SK-N-SH treated with all-trans-retinoic acid at 6 μM for 48 hours (cell line): Measurements from ENCODE around the gene NOXA1.

ENCODE experiments used
- ATAC-seq: fragments of 200-7000 bp; cut with Tn5 transposase; 3 replicates; pipeline ENCODE4 v1.9.1; 2020; ENCODE audit warnings: mild to moderate bottlenecking, moderate library complexity
- BACH2 ChIP-seq: fragments of 250-450 bp; sonication (Bioruptor Pico); IDR thresholded peaks from 2 replicates; pipeline ENCODE4 v1.9.0; 2021; ENCODE audit warnings: mild to moderate bottlenecking, borderline replicate concordance
- CREB5 ChIP-seq: fragments of 250-450 bp; sonication (Bioruptor Pico); IDR thresholded peaks from 2 replicates; pipeline ENCODE4 v1.5.1; 2020; ENCODE audit warnings: low read depth, mild to moderate bottlenecking, moderate library complexity
- CSRNP3 ChIP-seq: fragments of 250-450 bp; sonication (Bioruptor Pico); IDR thresholded peaks from 2 replicates; pipeline ENCODE4 v1.5.1; 2021; ENCODE audit warnings: mild to moderate bottlenecking, moderate library complexity
- ESRRG ChIP-seq: fragments of 250-450 bp; sonication (Bioruptor Pico); IDR thresholded peaks from 2 replicates; pipeline ENCODE4 v1.6.1; 2021; ENCODE audit warnings: mild to moderate bottlenecking
- GLIS3 ChIP-seq: fragments of 250-450 bp; sonication (Bioruptor Pico); IDR thresholded peaks from 2 replicates; pipeline ENCODE4 v1.5.0; 2020; ENCODE audit warnings: mild to moderate bottlenecking, moderate library complexity
- ISL1 ChIP-seq: fragments of 250-450 bp; sonication (Bioruptor Pico); IDR thresholded peaks from 2 replicates; pipeline ENCODE4 v2.1.2; 2022; ENCODE audit warnings: mild to moderate bottlenecking, moderate library complexity
- OSR1 ChIP-seq: fragments of 250-450 bp; sonication (Bioruptor Pico); IDR thresholded peaks from 2 replicates; pipeline ENCODE4 v1.8.0; 2022; ENCODE audit warnings: moderate library complexity, mild to moderate bottlenecking, inconsistent platforms
- PATZ1 ChIP-seq: fragments of 250-450 bp; sonication (Bioruptor Pico); IDR thresholded peaks from 2 replicates; pipeline ENCODE4 v1.8.0; 2020; ENCODE audit warnings: mild to moderate bottlenecking, moderate library complexity, borderline replicate concordance
- PPARA ChIP-seq: fragments of 250-450 bp; sonication (Bioruptor Pico); IDR thresholded peaks from 2 replicates; pipeline ENCODE4 v1.5.0; 2020; ENCODE audit warnings: mild to moderate bottlenecking, borderline replicate concordance
- RARB ChIP-seq: fragments of 250-450 bp; sonication (Bioruptor Pico); IDR thresholded peaks from 2 replicates; pipeline ENCODE4 v1.8.0; 2021; ENCODE audit warnings: mild to moderate bottlenecking, moderate library complexity
- TOX ChIP-seq: fragments of 250-450 bp; sonication (Bioruptor Pico); IDR thresholded peaks from 2 replicates; pipeline ENCODE4 v1.8.0; 2021; ENCODE audit warnings: mild to moderate bottlenecking, moderate library complexity, borderline replicate concordance
- TSHZ2 ChIP-seq: fragments of 250-450 bp; sonication (Bioruptor Pico); IDR thresholded peaks from 2 replicates; pipeline ENCODE4 v1.5.0; 2020; ENCODE audit warnings: mild to moderate bottlenecking, moderate library complexity
- ZC3H10 ChIP-seq: fragments of 250-450 bp; sonication (Bioruptor Pico); IDR thresholded peaks from 2 replicates; pipeline ENCODE4 v1.5.1; 2021; ENCODE audit warnings: mild to moderate bottlenecking, moderate library complexity
- ZNF565 ChIP-seq: fragments of 450-650 bp; formaldehyde crosslinking; conservative IDR thresholded peaks from 2 replicates; pipeline ENCODE4 v1.5.0; 2020; ENCODE audit warnings: low read depth, mild to moderate bottlenecking, moderate library complexity
- ZNF8 ChIP-seq: fragments of 450-650 bp; formaldehyde crosslinking; IDR thresholded peaks from 2 replicates; pipeline ENCODE4 v1.5.0; 2020; ENCODE audit warnings: mild to moderate bottlenecking, moderate library complexity

Gene NOXA1

GRCh38 chr9:137395666-137396010 is 27.6 kb upstream of the NOXA1 start:
- no peak for ATAC-seq
- TF ChIP-seq ZC3H10 (CRISPR knock-in tag) = no peak
- no peak for TF ChIP-seq PATZ1 (CRISPR knock-in tag)
- TF ChIP-seq ISL1 (CRISPR knock-in tag) = no peak
- no peak for TF ChIP-seq ZNF565 (CRISPR knock-in tag)
- TF ChIP-seq TOX = no peak
- TF ChIP-seq TSHZ2 (CRISPR knock-in tag) = no peak

GRCh38 chr9:137396227-137396626 is 27.0 kb upstream of the NOXA1 start:
- no peak for TF ChIP-seq CREB5
- TF ChIP-seq ZNF565 (CRISPR knock-in tag) = no peak
- TF ChIP-seq OSR1 (CRISPR knock-in tag) = no peak
- TF ChIP-seq PATZ1 (CRISPR knock-in tag) = no peak
- TF ChIP-seq ISL1 (CRISPR knock-in tag) = no peak
- no peak for TF ChIP-seq GLIS3 (CRISPR knock-in tag)
- TF ChIP-seq PPARA (CRISPR knock-in tag) = no peak
- no peak for TF ChIP-seq BACH2
- TF ChIP-seq TOX = no peak
- TF ChIP-seq ZNF8 (CRISPR knock-in tag) = no peak
- ATAC-seq = no peak

GRCh38 chr9:137396634-137397367 is 26.4 kb upstream of the NOXA1 start:
- no peak for TF ChIP-seq PATZ1 (CRISPR knock-in tag)
- no peak for TF ChIP-seq RARB (CRISPR knock-in tag)
- TF ChIP-seq ESRRG (CRISPR knock-in tag) = no peak
- no peak for TF ChIP-seq CSRNP3 (CRISPR knock-in tag)
- ATAC-seq = no peak
